IgD-negative memory B cell (primary cell): ENCODE measurements around the gene CPSF2. TPM values are rescaled to one million over a fixed set of nuclear protein-coding genes. Genes with fewer than 3 reads are reported as not detected.
"Not testable (repeated sequence)": the region's sequence is repeated elsewhere in the genome, so short reads cannot be mapped to it uniquely, and the experiment has no call there.

Experiments used
- H3K27ac Mint-ChIP-seq, 3 donors: one replicate each; pipeline ENCODE4 v1.8.0; 2020 to 2022; ENCODE audit warnings: mild to moderate bottlenecking in 3 of 3, mixed read lengths in 3 of 3, moderate library complexity in 1 of 3
- H3K27me3 Mint-ChIP-seq: one replicate; pipeline ENCODE4 v1.8.0; 2021; ENCODE audit warnings: mixed read lengths
- H3K36me3 Mint-ChIP-seq: one replicate; pipeline ENCODE4 v1.8.0; 2020; ENCODE audit warnings: mild to moderate bottlenecking, mixed read lengths
- H3K4me1 Mint-ChIP-seq, 3 donors: one replicate each; pipeline ENCODE4 v1.8.0; 2020 to 2022; ENCODE audit warnings: mixed read lengths in 3 of 3, mild to moderate bottlenecking in 1 of 3
- H3K4me3 Mint-ChIP-seq, 4 donors: one replicate each; pipeline ENCODE4 v1.8.0; 2020 to 2022; ENCODE audit warnings: mild to moderate bottlenecking in 4 of 4, mixed read lengths in 4 of 4, moderate library complexity in 3 of 4
- H3K9me3 Mint-ChIP-seq, 3 donors: one replicate each; pipeline ENCODE4 v1.8.0; 2020 to 2021; ENCODE audit warnings: mixed read lengths in 3 of 3, mild to moderate bottlenecking in 1 of 3
- polyA plus RNA-seq: library from polyadenylated mRNA; unstranded; fragments of 300-500 nt; fragmentation: Illumina TruSeq; gene quantifications from one replicate; pipeline ENCODE4 v1.2.3, GENCODE V29; 2021

Gene CPSF2
- polyA plus RNA-seq, 1 donor from 2014 or later = 27.7 TPM

DNA sequence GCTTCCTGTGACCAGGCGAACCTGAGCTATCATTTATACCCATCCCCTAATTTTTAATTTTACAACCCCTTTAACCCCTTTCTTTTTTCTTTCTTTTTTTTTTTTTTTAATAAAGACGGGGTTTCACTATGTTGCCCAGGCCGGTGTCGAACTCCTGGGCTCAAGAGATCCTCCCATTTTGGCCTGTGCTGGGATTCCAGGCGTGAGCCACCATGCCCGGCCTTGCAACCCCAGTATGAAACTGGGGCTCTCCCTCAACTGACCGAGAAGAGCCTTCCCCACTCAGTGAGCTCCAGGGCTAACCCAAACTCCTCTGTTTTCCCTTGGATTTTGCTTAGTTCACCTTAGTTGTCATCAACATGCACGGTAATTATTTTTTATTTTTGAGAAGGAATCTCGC is 992 bp downstream of the CPSF2 start:
- Mint-ChIP-seq H3K4me1 (peaks cover 34 to 39% (median 34%) of the 10 kb centered on the region in 3 donors), H3K27ac (peak overlapping the region; percentile 93 to 100 (median 99)), H3K36me3 (no peaks in the 10 kb centered on the region), H3K9me3 (no peaks in the 10 kb centered on the region), H3K4me3 (peak overlapping the region; percentile 97 to 100 (median 98)), H3K27me3 (no peaks in the 10 kb centered on the region)

- Mint-ChIP-seq H3K36me3 (peaks cover 2% of the 10 kb centered on the region), H3K9me3 (no peaks in the 10 kb centered on the region), H3K27me3 (no peaks in the 10 kb centered on the region), H3K27ac (no peak overlapping the region), H3K4me1 (no peaks in the 10 kb centered on the region), H3K4me3 (no peak overlapping the region)
Observed at GRCh38 chr14:92134456-92134855, 12.7 kb downstream of the CPSF2 start.

- H3K4me1 Mint-ChIP-seq = no peaks in the 10 kb centered on the region
- no peak overlapping the region for H3K4me3 Mint-ChIP-seq
- H3K27me3 Mint-ChIP-seq = no peaks in the 10 kb centered on the region
- H3K36me3 Mint-ChIP-seq = peaks cover 2% of the 10 kb centered on the region
- peak overlapping the region in 1 of 3 donors; percentile 47 for H3K27ac Mint-ChIP-seq
- no peaks in the 10 kb centered on the region for H3K9me3 Mint-ChIP-seq
Observed at GRCh38 chr14:92135269-92135668, 13.5 kb downstream of the CPSF2 start.

- Mint-ChIP-seq H3K27me3 (no peaks in the 10 kb centered on the region), H3K36me3 (peaks cover 19% of the 10 kb centered on the region), H3K4me3 (no peak overlapping the region), H3K9me3 (no peaks in the 10 kb centered on the region), H3K4me1 (peaks cover 0 to 2% (median 1%) of the 10 kb centered on the region in 3 donors), H3K27ac (peak overlapping the region in 1 of 3 donors; percentile 57)
Observed at GRCh38 chr14:92143309-92143708, 21.5 kb downstream of the CPSF2 start.

GRCh38 chr14:92143962-92144361 is 22.2 kb downstream of the CPSF2 start:
- Mint-ChIP-seq H3K27me3 (no peaks in the 10 kb centered on the region), H3K4me1 (peaks cover 0 to 2% (median 2%) of the 10 kb centered on the region in 3 donors), H3K36me3 (peaks cover 20% of the 10 kb centered on the region)

DNA sequence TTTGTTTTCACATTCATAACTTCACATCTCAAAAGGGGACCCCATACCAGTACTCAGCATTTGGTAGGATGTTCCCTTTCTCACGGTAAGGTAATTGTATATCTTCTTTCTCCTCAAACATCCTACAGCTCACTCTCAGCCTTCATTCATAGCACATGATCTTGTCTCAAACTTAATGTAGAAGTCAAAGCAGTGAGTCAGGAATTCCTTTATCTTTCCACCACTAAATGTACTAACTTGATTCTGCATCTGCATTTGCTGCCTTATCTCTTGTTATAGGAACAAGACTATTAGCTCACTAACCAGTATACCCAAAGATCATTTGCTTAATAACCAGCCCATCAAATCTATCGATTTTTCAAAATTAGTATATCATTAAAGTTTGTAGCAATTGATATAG is 22.9 kb downstream of the CPSF2 start:
- Mint-ChIP-seq H3K27me3 (no peaks in the 10 kb centered on the region), H3K4me3 (no peak overlapping the region), H3K27ac (no peak overlapping the region), H3K4me1 (peaks cover 0 to 2% (median 2%) of the 10 kb centered on the region in 3 donors), H3K36me3 (peaks cover 21% of the 10 kb centered on the region), H3K9me3 (no peaks in the 10 kb centered on the region)

More at GRCh38 chr14:92143962-92144361, 22.2 kb downstream of the CPSF2 start:
- H3K27ac Mint-ChIP-seq = peak overlapping the region in 1 of 3 donors; percentile 76
- no peak overlapping the region for H3K4me3 Mint-ChIP-seq
- no peaks in the 10 kb centered on the region for H3K9me3 Mint-ChIP-seq

DNA sequence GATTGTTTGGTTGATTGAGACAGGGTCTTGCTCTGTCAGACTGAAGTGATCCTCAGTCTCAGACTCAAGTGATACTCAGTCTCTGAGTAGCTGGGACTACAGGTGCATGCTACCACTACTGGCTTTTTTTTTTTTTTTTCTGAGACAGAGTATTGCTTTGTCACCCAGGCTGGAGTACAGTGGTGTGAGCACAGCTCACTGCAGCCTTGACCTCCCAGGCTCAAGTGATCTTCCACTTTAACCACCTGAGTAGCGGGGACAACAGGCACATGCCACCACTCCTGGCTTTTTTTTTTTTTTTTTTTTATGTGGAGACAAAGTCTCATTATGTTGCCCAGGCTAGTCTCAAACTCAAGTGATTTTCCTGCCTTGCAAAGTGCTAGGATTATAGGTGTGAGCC is 31.8 kb downstream of the CPSF2 start:
- Mint-ChIP-seq H3K27ac (no peak overlapping the region), H3K9me3 (no peaks in the 10 kb centered on the region), H3K36me3 (peaks cover 8% of the 10 kb centered on the region), H3K4me3 (no peak overlapping the region), H3K4me1 (peaks cover 0 to 3% (median 0%) of the 10 kb centered on the region in 3 donors), H3K27me3 (no peaks in the 10 kb centered on the region)

DNA sequence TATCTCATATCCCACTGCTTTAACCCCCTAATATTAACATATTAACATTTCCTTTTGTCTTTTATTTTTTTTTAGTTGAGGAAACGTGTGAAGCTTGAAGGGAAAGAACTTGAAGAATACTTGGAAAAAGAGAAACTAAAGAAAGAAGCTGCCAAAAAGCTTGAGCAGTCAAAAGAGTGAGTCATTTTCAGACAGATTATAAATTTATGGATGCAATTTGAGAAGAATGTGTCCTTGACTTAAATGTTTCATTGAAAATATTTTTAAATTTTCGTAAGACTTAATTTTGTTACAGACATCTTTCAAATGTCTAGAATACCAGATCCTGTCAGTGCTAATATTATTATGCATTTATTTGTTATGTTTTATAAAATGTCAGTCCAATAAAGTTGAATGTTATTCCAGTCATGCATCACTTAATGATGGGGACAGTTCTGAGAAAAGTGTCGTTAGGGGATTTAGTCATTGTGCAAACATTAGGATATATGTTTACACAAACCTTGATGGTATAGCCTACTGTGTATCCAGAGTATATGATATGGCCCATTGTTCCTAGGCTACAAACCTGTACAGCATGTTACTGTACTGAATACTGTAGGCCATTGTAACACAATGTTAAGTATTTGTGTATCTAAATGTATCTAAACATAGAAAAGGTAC is 32.6 kb downstream of the CPSF2 start:
- Mint-ChIP-seq H3K4me1 (peaks cover 0 to 3% (median 0%) of the 10 kb centered on the region in 3 donors), H3K27ac (no peak overlapping the region), H3K9me3 (no peaks in the 10 kb centered on the region), H3K27me3 (no peaks in the 10 kb centered on the region), H3K36me3 (peaks cover 11% of the 10 kb centered on the region), H3K4me3 (no peak overlapping the region)

GRCh38 chr14:92160619-92161018 is 38.9 kb downstream of the CPSF2 start:
- H3K27ac Mint-ChIP-seq = peak overlapping the region in 1 of 3 donors; percentile 34
- peaks cover 0 to 9% (median 0%) of the 10 kb centered on the region in 3 donors for H3K9me3 Mint-ChIP-seq
- no peaks in the 10 kb centered on the region for H3K27me3 Mint-ChIP-seq
- H3K36me3 Mint-ChIP-seq = peaks cover 35% of the 10 kb centered on the region
- H3K4me3 Mint-ChIP-seq = no peak overlapping the region
- peaks cover 0 to 3% (median 0%) of the 10 kb centered on the region in 3 donors for H3K4me1 Mint-ChIP-seq

DNA sequence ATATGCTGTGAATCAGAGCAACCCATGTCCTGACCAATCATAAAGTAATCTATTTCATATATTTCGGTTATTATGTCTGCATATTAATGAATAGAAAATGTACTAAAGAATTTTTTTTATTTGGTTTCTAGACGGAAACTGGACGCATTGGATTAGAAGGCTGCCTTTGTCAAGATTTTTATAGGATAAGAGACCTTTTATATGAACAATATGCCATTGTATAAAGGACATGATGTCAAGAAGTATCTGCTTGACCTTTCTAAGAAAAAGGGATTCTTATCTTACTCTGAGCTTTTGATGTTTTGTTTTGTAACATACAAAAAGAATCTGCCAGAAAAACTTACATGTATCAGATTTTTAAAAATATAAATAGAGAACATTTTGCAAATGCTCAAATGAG is 39.8 kb downstream of the CPSF2 start:
- Mint-ChIP-seq H3K36me3 (peaks cover 37% of the 10 kb centered on the region), H3K27ac (no peak overlapping the region), H3K9me3 (peaks cover 0 to 9% (median 0%) of the 10 kb centered on the region in 3 donors), H3K27me3 (no peaks in the 10 kb centered on the region), H3K4me3 (no peak overlapping the region), H3K4me1 (peaks cover 0 to 3% (median 0%) of the 10 kb centered on the region in 3 donors)

- Mint-ChIP-seq H3K4me3 (no peak overlapping the region), H3K27ac (no peak overlapping the region), H3K36me3 (peaks cover 36% of the 10 kb centered on the region), H3K9me3 (peaks cover 0 to 9% (median 0%) of the 10 kb centered on the region in 3 donors), H3K27me3 (no peaks in the 10 kb centered on the region), H3K4me1 (no peaks in the 10 kb centered on the region)
Observed at GRCh38 chr14:92164958-92165357, 43.2 kb downstream of the CPSF2 start.

GRCh38 chr14:92173668-92174067 is 51.9 kb downstream of the CPSF2 start:
- Mint-ChIP-seq H3K27ac (no peak overlapping the region), H3K9me3 (peaks cover 0 to 4% (median 0%) of the 10 kb centered on the region in 3 donors), H3K27me3 (no peaks in the 10 kb centered on the region), H3K36me3 (peaks cover 9% of the 10 kb centered on the region), H3K4me1 (no peaks in the 10 kb centered on the region), H3K4me3 (no peak overlapping the region)

- H3K9me3 Mint-ChIP-seq = peaks cover 0 to 8% (median 3%) of the 10 kb centered on the region in 3 donors
Observed at GRCh38 chr14:92175811-92176210, 54.0 kb downstream of the CPSF2 start.

GRCh38 chr14:92176476-92176875 is 54.7 kb downstream of the CPSF2 start:
- peaks cover 8% of the 10 kb centered on the region for H3K36me3 Mint-ChIP-seq
- H3K4me3 Mint-ChIP-seq = no peak overlapping the region
- H3K9me3 Mint-ChIP-seq = peaks cover 0 to 8% (median 3%) of the 10 kb centered on the region in 3 donors
- no peaks in the 10 kb centered on the region for H3K4me1 Mint-ChIP-seq
- H3K27me3 Mint-ChIP-seq = no peaks in the 10 kb centered on the region
- H3K27ac Mint-ChIP-seq = no peak overlapping the region

More at GRCh38 chr14:92175811-92176210, 54.0 kb downstream of the CPSF2 start:
- Mint-ChIP-seq H3K27ac (no peak overlapping the region), H3K4me1 (no peaks in the 10 kb centered on the region), H3K4me3 (no peak overlapping the region), H3K27me3 (no peaks in the 10 kb centered on the region), H3K36me3 (peaks cover 8% of the 10 kb centered on the region)

DNA sequence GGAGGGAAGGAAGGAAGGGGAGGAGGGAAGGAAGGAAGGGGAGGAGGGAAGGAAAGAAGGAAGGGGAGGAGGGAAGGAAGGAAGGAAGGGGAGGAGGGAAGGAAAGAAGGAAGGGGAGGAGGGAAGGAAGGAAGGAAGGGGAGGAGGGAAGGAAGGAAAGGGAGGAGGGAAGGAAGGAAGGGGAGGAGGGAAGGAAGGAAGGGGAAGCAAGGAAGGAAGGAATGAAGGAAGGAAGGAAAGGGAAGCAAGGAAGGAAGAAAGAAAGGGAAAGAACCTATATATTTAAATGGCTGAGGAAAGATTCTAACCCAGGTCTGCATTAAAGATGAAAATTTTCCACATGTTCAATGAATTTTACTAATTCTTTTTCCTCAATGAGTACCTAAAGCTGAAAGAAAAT is 57.4 kb downstream of the CPSF2 start:
- not testable (repeated sequence) for H3K27ac Mint-ChIP-seq, H3K4me3 Mint-ChIP-seq, H3K4me1 Mint-ChIP-seq, H3K9me3 Mint-ChIP-seq, H3K27me3 Mint-ChIP-seq, H3K36me3 Mint-ChIP-seq

DNA sequence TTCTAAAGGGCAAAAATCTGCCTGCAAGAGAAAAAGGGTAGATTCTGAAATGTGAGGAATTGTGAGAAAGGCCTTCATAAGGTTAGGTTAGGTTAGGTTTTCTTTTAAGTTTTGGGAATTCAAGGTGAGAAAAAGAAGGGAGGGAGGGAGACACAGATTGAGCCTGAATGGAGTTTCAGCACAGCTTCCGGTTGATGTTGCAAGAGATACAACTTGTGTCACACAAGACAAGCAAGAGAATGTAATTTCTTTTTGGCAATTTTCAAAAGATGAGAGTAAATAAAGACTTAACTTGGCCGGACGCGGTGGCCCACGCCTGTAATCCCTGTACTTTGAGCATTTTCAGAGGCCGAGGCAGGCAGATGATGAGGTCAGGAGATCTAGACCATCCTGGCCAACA is 63.8 kb downstream of the CPSF2 start:
- Mint-ChIP-seq H3K27me3 (peaks cover 5% of the 10 kb centered on the region), H3K36me3 (no peaks in the 10 kb centered on the region), H3K9me3 (peaks cover under 1 to 6% (median 2%) of the 10 kb centered on the region in 3 donors), H3K4me3 (no peak overlapping the region), H3K4me1 (no peaks in the 10 kb centered on the region), H3K27ac (no peak overlapping the region)
